Measurements from ENCODE around the gene PGBD5.

PGBD5 gene

DNA sequence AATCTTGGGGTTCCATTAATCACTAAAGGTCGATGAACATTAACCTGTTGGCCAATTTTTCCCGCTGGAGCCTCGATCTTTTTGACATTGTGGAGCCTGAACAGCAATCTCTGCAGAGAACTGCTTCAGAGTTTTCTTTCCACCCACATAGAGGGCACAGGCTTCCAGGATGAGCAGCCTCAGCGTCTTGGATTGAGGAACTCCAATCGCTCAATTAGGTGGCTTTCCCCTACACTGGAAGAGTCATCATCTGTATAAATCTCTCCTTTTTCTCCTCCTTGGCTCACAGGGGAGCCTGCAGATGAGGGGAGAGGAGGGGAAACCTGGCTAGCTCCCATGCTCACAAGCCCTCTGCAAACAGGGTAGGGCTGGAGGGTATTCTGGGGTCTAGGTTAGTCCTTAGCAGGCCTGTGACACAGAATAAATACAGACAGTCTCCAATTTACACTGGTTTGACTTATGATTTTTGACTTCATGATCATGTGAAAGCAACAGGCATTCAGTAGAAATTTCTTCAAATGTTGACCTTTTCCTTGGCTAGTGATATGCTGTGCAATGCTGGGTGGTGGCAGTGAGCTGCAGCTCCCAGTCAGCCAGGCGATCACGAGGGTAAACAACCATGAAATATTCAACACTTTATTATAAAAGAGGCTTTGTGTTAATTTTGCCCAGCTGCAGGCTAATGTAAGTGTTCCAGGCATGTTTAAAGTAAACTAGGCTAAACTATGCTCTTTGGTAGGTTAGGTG is 80.8 kb downstream of the PGBD5 start:
- DNase-seq, result no peak

DNA sequence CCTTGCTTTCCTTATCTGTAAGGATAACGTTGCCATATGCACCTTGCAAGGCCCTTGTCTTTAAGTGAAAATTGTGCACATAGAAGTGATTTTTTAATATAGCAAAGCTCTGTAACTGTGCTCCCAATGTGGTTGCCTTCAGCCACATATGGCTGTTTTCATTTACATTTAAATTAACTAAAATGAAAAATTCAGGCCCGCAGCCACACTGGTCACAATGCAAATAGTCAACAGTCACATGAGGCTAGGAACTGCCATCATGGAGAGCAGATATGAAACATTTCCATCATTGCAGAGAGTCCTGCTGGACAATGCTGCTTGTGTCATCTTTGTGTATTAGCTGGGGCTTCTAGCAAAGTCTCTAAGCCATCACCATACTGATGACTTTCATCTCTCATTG is 83.4 kb downstream of the PGBD5 start:
- DNase-seq, result no peak

DNA sequence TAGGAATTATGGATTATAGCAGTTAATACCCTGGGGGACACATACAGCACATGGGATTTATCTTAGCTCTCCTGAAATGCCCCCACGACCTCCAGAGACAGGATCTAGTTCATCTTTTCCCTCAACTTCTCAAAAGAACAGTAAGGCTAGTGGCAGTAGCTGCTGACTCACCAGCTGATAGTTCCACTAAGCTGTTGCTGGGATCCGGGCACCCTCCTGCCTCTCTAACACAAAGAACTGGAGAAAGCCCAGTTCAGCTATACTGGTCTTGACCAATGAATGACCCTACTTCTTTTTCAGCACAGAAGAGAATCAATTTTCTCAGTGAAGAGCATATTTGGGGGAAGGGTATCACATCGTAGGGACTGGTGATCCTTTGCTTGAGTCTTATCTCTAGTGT is 84.1 kb downstream of the PGBD5 start:
- DNase-seq, result no peak

DNA sequence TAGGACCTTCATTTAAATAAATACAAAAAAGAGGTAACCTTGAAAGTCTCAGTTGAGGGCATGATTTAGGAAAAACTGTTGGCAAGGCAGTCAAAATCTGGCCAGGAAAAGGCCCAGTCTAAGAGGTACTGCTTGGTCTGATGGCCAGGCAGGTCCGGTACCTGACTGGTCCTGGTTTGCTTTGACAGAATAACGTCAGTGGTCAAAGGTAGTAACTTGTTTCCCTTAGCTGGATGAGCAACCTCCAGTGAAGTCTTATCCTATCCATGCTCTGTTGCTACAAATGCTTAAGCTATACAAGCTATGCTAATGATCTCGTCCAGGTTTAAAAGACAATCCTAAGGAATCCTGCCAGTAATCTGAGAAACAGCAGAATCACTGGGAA is 85.0 kb downstream of the PGBD5 start:
- DNase-seq, result no peak

DNA sequence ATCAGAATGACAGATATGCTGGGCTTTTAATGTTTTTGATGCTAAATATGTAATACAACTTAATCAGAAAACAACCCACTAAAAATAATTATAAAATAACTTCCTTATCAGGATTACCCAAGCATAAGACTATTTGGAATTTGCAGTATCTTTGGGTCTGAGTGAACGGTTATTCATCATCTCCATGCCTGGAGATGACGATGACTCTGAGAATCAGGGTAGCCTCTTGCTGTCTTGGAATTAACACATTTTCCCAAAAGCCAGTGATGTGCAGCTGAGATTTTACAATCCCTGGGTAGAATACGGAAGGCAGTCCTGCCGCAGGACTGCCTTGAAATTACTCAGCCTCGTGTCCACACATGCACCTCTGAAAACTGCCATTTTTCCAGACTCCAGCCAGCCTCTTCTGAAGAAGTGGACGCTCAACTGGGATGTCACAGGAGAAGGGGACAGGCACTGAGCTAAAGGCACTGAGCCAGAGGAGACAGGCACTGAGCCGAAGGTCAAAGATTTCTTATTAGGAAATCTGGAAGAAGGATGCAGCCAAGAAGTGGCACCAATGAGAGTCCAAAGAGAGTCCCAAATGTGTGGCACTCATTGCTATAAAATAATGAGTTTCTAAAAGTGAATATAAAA is 85.5 kb downstream of the PGBD5 start:
- no peak for DNase-seq

DNA sequence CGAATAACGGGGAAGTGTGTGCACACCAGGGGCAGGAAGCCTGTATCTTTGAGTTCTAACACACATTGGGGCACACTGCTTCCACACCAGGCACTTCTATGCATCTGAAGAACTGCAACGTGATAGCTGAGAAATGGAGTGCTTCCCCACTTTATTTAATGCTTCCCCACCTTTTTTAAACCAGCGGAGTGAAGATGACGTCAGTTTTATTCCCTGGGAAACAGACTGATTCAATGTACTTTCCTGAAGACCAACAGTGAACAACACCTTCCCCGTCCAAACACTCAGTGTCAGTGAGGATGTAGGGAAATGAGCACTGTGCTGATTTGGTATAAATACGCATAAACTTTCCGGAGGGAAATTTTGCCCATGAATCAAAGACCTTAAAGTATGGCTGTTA is 87.1 kb downstream of the PGBD5 start:
- no peak for DNase-seq

DNA sequence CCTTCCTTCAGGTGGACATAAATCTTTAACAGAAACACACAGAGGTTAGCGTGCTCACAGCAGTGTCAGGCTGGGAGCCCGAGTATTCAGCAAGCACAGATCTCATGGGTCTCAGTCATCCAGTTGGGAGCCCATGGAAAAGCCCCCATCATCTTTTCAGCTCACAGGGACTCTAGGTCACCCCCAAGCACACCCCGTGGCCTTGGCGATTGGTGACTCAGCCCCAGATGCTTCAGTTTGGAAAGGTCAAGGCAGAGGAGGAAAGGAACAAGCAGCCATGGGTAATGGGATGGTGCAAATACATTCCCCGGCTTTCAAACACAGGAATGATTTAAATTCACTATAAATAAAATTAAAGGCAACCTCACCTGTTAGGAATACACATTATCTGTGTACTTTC is 88.9 kb downstream of the PGBD5 start:
- no peak for DNase-seq

DNA sequence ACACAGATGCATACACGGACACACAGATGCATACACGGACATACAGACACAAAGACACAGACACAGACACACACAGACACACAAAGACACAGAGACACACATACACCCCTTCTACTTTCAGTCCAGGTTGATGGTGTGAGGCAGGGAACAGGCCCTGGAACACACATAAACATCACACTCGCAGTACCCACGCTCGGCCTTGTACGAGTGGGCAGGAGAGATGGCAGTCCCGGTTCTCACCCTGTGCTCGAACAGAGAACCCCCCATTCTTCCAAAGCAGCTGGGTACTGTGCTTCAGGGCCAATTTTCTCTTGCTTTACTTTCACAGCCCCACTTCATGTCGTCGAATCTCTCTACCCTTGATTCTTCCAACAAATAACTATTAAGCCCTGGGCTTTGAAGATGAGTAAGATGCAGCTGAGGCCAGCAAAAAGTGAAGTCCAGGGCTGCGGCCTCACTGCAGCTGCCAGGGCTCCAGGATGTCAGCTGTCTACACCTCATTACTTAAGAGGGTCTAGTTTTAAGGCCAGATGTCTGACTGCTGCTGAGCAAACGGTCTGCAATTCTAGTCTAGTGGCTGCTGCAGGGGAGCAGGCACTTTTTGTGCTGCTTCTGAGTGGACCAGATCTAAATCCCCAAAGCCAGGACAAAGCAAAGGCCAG is 90.1 kb downstream of the PGBD5 start:
- no peak for DNase-seq

DNA sequence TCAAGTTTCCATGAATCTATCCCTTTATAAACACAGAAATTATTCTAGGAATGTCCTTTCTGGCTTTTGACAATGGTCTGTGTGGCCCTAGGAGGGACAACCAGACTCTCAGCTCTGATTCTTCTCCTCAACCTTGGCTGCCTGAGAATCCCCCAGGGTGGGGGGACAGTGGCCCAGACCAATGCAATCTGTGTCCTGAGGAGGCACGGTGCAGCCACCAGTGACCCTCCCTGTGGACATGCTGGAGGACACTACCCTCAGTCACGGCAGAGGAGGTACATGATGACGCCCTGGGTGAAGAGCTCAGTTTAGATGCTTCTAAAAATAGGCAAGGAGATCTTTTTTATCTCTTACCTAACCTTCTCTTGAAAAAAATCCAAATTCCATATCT is 91.7 kb downstream of the PGBD5 start:
- no peak for DNase-seq

DNA sequence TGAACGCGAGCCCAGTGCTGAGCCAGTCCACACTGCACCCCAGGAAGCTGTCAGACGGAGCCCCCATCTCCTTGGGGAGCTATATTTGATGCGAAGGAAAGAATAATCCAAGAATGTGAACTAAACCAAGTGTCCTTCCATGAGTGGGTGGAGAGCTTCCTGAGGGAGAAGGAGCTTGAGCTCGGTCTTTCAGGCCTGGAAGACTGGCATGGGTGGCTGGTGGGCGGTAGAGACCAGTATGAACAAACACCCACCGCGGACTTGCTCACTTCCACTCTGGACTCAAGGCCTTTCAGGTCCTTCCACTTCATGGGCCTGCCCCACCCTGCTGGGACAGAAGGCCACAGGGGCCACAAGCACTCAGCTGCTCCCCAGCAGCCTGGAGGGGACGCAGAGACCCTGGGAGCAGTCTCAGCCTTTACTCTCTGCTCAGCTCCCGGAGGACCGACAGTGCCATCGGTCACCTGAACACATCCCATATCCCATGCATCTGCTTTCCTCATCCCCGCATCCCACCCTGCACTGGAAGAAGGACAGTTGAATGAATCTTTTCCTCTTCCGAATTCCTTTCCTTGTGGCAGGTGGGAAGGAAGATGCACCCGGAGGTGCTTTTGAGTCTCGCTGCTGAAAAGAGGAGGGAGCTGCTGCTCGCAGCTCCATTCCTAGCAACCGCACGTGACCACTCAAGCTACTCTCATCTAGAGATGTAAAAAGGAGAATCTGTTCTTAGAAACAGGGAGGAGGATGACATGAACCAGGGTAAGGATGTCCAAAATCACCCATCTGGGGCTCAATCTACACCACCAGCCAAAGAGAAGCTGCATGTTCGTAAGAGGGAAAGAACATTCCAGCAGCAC is 92.3 kb downstream of the PGBD5 start:
- no peak for DNase-seq

DNA sequence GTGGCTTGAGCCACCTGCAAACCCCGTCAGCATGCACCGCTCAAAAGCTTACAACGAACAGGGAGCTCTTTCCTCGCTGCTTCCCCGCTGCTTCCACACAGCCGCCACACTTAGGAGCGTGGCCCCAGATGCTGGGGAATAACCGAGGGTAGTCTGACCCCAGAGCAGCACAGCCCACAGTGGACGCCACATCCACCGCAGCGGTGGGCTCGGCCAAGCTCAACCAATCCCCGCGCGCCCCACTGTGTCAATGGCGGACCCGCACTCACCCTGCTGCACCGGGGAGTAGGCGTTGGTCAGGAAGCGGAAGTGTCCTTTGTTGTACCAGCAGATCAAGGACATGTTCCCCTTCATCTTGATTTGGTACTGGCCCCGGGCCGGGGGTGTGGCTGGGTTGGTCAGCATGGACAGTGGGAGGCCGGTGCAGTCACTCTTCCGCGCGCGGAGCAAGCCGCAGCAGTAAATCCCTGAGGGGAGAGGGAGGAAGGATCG is 93.5 kb downstream of the PGBD5 start:
- no peak for DNase-seq

DNA sequence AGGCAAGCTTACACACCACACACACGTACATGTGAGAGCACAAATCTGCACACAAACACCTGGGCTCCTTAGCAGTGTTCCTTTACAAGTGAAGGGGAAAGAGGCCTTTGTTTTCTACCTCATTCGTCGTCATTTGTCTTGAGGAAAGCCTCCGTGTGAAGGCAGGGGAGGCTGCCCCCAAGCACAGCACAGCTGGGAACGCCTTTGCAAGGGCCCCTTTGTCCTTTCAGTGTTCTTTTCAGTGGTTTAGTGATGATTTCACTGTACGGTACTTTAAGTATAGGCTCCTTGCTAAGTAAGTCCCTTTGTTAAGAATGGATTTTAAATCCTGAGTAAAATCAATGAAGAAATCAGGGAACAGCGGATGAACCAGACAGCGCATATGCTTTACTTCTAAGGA is 94.1 kb downstream of the PGBD5 start:
- DNase-seq, result no peak

DNA sequence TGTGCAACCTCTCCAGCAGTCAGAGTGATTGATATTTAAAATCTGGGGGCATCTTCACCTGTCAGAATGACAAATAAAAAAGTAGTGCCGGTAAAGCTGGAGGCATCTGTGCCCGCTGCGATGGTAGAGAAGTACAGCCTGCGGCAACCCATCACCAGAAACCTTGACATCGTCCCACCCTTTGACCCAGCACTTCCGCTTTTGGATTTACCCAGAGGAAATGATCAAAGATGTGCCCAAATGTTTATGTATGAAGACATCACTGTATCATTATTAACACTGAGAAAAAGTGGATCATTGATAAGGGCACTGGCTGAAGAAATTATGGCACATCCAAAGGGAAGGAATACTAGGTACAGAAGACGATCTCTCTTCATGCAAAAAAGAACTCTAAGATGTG is 96.0 kb downstream of the PGBD5 start:
- DNase-seq, result no peak

DNA sequence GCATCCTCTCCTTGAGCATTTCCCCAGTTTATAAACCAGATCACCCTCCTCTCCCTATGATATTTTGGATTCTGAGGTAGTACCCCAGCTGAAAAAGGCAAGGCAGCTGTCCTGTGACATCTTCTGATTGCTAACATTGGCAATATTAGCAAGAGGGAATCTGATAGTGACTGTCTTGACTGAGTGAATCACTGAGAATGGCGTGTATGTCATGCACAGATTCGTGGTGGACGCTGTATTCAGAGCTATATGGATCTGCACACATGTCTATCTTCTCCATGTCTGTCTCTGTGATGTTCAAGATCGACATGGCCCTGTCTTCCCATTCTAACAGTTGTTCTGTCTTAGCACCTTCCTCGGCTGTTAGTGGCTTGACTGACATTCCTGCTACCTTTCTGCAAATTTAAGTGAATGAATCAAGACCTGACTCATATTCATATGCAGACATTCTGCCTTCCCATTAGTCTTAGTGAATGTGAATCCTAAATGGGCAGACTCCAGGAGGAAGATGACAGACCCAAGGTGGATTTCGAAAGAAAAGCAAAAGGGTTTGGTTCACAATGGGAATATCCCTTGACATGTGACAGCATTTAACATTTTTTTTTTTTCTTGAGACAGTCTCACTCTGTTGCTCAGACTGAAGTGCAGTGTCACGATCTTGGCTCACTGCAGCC is 97.7 kb downstream of the PGBD5 start:
- DNase-seq, result no peak

DNA sequence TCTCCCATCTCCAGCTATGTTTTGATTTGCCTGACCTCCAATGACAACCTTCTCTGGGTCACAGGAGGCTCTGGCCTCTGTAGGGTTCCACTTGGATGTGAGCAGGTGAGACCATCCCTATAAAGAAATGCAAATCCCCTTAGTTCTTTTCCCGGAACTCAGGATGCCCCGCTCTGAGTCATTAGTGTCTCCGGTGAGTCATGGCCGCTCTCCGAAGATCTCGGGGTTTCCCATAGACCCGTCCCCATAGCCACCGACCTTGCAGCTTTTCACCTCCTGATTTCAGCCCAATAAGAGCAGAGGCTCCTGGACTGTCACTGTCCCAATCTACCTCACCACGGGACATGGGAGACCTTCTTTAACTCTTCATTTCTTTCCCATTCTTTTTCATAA is 98.2 kb downstream of the PGBD5 start:
- no peak for DNase-seq

DNA sequence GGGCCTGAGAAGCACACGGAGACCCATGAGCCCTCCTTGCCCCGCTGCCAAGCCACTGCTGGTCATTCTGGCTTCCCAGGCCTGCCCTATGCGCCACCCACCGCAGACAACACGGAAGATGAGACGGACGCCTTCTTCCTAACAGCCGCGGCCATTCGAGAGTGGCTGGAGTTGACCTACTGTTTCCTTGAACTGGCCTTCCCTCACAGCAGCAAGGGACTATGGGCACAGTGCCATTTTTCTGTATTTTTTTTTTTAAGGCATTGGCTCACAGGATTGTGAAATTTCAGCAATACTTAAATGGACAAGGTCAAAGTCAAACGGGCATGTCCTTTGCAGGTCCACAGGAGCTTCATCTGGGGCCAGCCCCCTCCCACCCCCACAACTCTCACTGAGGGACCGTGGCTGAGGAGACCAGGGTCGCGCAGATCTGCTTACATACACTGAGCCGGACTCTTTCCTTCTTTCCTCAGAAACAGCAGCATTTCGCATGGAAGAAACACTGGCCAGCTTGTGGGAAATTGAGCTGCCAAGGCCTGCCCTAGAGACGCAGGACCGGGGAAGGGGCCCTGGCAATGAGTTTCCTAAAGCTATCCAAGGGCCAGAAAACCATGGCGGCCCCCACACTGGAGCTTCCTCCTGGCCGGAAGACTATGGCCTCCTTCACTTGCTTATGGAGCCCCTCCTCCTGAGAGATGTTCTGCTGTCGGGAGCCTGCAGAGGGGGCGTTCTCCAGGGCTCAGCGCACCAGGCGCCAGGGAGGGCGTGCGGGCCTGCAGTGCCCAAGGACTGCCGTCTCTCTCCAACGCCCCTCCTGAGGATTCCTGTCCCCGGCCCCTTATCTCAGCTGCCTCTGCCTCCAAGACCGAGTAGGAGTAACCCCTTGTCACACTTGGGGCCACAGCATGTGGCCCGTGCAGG is 98.9 kb downstream of the PGBD5 start:
- DNase-seq, result no peak

DNA sequence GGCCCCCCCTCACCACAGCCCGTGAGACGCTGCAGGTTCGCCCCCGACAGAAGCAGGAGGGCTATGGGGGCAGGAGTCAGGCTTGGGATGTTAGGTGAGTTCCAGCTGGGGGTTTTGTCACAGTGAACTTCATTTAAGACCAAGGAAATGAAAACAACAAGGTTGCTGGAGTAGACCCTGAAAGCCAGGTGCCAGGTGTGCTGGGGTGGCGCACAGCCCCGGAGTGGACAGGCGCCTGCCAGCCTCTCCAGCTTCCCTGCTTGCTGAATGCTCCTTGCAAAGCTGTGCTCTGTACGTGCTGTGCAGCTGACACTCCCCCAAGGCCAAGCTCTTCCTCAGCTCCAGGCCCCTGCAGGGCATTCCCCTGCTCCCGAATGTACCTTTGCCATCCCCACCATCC is 102.4 kb downstream of the PGBD5 start:
- DNase-seq, result no peak

DNA sequence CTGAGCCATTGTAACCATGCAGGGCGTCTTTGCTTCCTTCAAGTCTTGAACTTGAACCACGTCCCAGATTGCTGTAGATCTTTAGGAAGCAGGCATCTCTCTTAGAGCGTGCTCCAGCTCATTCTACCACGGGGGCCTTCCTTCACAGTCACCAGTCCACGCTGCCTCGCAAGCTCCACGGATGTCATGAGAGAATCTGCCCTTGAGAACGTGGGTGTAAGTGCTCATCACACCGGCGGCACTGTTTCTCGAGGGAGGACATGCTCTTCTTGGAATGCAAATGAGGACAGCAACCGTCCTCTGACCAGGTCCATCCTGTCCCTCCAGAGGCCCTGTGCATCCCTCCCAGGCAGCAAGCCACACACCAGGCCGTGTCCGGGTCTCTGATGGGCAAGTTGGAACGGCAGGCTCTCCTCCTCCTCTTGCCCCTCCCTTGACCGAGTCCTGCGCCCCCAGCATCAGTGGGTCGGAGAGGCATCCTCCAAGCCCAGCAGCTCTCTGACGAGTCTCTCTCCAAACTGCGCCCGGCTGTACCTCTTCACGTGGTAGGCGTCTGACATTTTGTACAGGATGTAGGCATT is 103.1 kb downstream of the PGBD5 start:
- DNase-seq, result no peak

DNA sequence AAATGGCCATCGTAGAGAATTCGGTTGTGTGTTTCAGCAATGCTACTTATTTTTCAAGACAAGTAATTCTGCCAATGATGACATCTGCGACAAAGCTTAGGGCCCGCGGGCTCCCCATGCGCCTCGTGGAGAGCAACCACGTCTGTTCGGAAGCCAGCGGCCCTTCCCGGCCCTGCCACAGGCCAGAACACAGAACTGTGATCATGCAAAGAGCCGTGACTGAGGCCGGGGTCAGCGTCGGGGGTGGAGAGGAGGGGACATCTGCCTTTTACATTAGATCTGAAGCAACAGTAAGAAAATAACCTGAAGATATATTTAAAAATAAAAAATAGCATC is 103.7 kb downstream of the PGBD5 start:
- no peak for DNase-seq

DNA sequence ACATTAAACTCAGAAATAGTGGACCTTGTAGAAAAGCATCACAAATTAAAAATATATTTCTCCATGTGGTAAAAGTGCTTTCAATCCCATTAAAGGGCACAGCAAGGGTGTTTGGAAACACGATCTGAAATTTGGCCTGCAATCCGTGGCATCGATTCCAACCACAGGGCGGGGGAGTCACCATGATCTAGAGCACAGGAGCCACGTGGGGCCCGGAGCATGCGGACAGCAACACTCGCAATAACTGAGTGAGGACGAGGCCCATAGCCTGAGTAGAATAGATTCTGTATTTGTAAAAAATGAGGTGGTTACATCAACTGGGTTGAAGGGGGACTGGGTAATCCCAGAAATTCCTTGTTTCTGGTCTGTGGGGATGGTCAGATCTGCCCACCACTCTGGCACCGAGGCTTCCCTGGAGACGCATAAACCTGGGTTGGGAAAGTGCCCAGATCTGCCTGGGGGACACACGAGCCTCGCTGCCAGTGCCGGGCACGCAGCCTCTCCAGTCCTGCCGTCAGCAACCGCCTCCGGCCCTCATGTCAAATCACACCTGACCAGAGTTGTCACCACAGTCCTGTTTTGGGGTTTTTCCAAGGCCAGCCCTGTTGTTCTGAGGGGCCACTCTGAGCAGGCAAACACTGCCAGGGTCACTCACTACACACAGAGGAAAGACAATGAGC is 104.3 kb downstream of the PGBD5 start:
- no peak for DNase-seq

DNA sequence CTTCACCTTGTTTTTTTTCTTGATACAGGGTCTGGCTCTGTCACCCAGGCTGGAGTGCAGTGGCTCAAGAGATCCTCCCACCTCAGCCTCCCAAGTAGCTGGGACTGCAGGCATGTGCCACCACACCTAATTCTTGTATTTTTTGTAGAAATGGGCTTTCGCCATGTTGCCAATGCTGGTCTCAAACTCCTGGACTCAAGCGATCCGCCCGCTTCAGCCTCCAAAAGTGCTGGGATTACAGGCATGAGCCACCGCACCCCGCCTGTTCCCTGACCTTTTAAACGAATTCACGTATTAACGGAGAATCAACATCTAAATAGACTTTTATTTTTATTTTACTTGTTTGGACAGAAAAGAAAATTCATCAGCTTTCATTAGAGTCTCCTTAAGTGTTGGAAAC is 104.8 kb downstream of the PGBD5 start:
- DNase-seq, result no peak
